ENCODE data around the gene C12orf50. TPM values are rescaled to one million over a fixed set of nuclear protein-coding genes. Genes with fewer than 3 reads are reported as not detected.
"Not testable (repeated sequence)": the region's sequence is repeated elsewhere in the genome, so short reads cannot be mapped to it uniquely, and the experiment has no call there.

The C12orf50 gene
- total RNA-seq, 2 donors from 2014 or later, result 0.29 TPM; not detected in 1

DNA sequence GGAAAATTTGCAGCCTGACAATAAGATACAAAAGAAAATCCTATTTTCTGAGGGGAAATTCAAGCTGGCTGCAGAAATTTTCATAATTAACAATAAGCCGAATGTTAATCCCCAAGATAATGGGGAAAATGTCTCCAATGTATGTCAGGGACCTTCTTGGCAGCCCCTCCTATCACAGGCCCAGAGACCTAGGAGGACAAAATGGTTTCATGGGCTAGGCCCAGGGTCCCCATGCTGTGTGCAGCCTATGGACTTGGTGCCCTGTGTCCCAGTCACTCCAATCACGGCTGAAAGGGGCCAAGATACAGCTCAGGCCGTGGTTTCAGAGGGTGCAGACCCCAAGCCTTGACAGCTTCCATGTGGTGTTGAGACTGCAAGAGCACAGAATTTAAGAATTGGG lies 11.2 kb downstream of the C12orf50 start:
- no peak overlapping the region for H3K4me3 Mint-ChIP-seq
- H3K27me3 Mint-ChIP-seq, result peaks cover 25% of the 10 kb centered on the region
- H3K9me3 Mint-ChIP-seq, result peaks cover 7% of the 10 kb centered on the region
- H3K36me3 Mint-ChIP-seq (ENCODE audit: low read depth), result no peaks in the 10 kb centered on the region
- no peak overlapping the region for H3K27ac Mint-ChIP-seq
- no peaks in the 10 kb centered on the region for H3K4me1 Mint-ChIP-seq
- no peak for ATAC-seq (replicated peaks)

DNA sequence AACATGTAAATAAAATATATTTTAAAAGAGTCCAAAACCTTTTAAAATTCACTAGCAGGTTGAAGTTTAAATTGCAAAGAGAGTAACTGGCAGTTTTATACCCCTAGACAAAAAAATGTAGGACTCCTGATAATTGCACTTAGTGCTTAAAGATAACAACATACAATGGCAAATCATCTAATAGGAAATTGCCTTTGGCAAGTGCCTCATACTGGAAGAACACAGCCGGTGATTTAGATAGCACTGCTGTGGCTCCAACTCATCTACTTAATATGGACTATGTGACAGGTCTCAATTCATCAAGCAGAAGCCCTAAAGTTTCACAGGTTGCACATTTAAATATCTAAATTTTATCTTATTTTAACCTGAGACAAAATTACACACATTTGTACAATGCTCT lies 13.4 kb downstream of the C12orf50 start:
- Mint-ChIP-seq H3K4me1 (no peaks in the 10 kb centered on the region), H3K27me3 (peaks cover 24% of the 10 kb centered on the region), H3K36me3 (ENCODE audit: low read depth) (no peaks in the 10 kb centered on the region), H3K4me3 (no peak overlapping the region), H3K27ac (no peak overlapping the region), H3K9me3 (peaks cover 7% of the 10 kb centered on the region)
- no peak for ATAC-seq (replicated peaks)

GRCh38 chr12:88011755-88012154 lies 17.4 kb downstream of the C12orf50 start:
- H3K36me3 Mint-ChIP-seq (ENCODE audit: low read depth), result no peaks in the 10 kb centered on the region
- no peak overlapping the region for H3K27ac Mint-ChIP-seq
- H3K4me1 Mint-ChIP-seq, result no peaks in the 10 kb centered on the region
- ATAC-seq (replicated peaks), result no peak
- H3K9me3 Mint-ChIP-seq, result no peaks in the 10 kb centered on the region
- H3K4me3 Mint-ChIP-seq, result no peak overlapping the region
- peaks cover 14% of the 10 kb centered on the region for H3K27me3 Mint-ChIP-seq

DNA sequence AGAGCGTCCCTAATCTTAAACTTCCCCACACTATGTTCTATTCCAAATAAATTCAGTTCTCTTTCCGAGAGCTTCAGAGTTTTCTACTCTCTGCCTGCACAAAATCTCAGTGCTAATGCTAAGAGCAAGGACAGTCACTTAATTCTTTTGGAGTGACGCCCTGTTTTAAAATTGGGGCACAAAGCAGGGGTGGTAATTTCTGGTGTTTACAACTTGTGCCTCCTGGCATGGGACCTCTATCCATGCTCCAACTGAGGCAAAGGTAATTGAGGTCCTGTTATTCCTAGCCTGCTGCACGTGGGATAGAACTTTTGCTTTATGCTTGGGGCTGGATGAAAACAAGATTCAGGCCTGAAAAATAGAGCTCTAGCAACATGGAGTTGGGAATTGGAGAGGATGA lies 22.9 kb downstream of the C12orf50 start:
- H3K9me3 Mint-ChIP-seq, result no peaks in the 10 kb centered on the region
- H3K4me1 Mint-ChIP-seq, result no peaks in the 10 kb centered on the region
- H3K27ac Mint-ChIP-seq, result no peak overlapping the region
- H3K27me3 Mint-ChIP-seq, result peaks cover 4% of the 10 kb centered on the region
- H3K36me3 Mint-ChIP-seq (ENCODE audit: low read depth), result no peaks in the 10 kb centered on the region
- no peak for ATAC-seq (replicated peaks)
- H3K4me3 Mint-ChIP-seq, result no peak overlapping the region

DNA sequence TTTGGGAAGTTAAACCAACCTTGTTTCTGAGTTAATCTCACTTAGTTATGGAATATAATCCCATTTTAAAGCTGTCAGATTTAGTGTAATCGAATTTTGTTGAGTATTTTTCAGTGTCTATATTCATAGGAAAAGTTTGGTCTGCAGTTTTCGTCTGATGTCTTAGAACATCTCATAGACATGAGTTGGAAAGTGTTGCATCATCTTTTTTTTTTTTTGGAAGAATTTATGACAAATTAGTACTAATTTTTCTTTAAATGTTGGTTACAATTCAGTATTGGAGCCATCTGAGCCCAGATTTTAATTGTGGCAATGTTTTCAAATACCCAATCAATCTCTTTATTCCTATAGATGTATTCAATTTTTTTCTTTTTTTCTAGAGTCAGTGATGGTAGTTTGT lies 27.9 kb downstream of the C12orf50 start:
- no peaks in the 10 kb centered on the region for H3K9me3 Mint-ChIP-seq
- no peak for ATAC-seq (replicated peaks)
- no peaks in the 10 kb centered on the region for H3K4me1 Mint-ChIP-seq
- no peaks in the 10 kb centered on the region for H3K36me3 Mint-ChIP-seq (ENCODE audit: low read depth)
- H3K27ac Mint-ChIP-seq, result no peak overlapping the region
- no peak overlapping the region for H3K4me3 Mint-ChIP-seq
- peaks cover 13% of the 10 kb centered on the region for H3K27me3 Mint-ChIP-seq

- no peak overlapping the region for H3K4me3 Mint-ChIP-seq
- no peak overlapping the region for H3K27ac Mint-ChIP-seq
- no peaks in the 10 kb centered on the region for H3K4me1 Mint-ChIP-seq
- peaks cover 9% of the 10 kb centered on the region for H3K27me3 Mint-ChIP-seq
- no peaks in the 10 kb centered on the region for H3K9me3 Mint-ChIP-seq
- no peaks in the 10 kb centered on the region for H3K36me3 Mint-ChIP-seq (ENCODE audit: low read depth)
- ATAC-seq (replicated peaks), result peak; percentile 65
Observed at GRCh38 chr12:87995581-87996178, 33.5 kb downstream of the C12orf50 start.

DNA sequence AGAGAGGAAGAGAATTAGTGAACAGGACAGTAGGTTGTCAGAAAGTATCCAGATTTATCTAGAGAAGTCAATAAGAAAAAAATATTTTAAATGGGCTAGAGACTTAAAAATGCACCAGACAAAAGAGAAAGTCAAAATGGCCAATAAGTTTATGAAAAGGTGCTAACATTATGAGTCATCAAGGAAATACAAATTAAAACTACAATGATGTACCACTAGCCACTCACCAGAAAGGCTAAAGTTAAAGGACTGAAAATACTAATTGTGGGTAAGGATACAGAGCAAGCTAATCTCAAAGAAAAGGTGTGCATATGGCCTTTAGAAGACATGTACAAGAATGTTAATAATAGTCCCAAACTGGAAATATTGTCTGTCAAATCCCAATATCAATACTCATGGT lies 37.7 kb downstream of the C12orf50 start:
- no peaks in the 10 kb centered on the region for H3K4me1 Mint-ChIP-seq
- ATAC-seq (replicated peaks), result no peak
- no peaks in the 10 kb centered on the region for H3K36me3 Mint-ChIP-seq (ENCODE audit: low read depth)
- peaks cover 3% of the 10 kb centered on the region for H3K27me3 Mint-ChIP-seq
- H3K4me3 Mint-ChIP-seq, result no peak overlapping the region
- no peaks in the 10 kb centered on the region for H3K9me3 Mint-ChIP-seq
- no peak overlapping the region for H3K27ac Mint-ChIP-seq

GRCh38 chr12:87988534-87988933 lies 40.7 kb downstream of the C12orf50 start:
- ATAC-seq (replicated peaks), result no peak
- no peak overlapping the region for H3K4me3 Mint-ChIP-seq
- H3K27me3 Mint-ChIP-seq, result peaks cover 3% of the 10 kb centered on the region
- no peak overlapping the region for H3K27ac Mint-ChIP-seq
- H3K4me1 Mint-ChIP-seq, result no peaks in the 10 kb centered on the region
- H3K9me3 Mint-ChIP-seq, result no peaks in the 10 kb centered on the region
- H3K36me3 Mint-ChIP-seq (ENCODE audit: low read depth), result no peaks in the 10 kb centered on the region

DNA sequence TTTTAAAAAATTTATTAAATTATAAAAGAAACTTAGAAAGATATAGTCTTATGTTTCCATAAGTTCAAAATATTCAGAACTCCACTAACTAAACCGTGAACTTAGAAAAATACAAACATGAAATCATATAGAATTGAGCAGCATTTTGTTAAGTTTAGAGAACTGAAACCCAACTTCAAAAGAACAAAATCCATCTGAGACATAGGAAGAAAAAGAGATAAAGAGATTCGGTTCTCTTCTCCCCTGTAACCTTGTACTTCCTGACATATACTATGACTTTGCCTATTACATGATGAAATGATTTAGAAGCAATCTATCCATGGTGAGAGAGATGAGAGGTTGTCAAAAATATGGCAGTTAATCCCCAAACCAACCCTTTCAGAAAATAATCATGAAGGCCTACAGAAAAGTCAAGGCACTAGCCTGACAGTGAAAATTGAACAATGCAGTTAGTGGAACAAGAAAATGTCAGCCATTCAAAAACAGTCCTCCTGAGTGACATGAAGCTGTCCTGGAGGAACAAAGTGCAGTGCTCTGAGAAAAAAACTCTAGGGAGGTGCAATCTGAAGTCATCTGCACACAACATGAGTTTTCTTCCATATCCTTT lies 44.0 kb downstream of the C12orf50 start:
- Mint-ChIP-seq H3K36me3 (ENCODE audit: low read depth) (no peaks in the 10 kb centered on the region), H3K27ac (no peak overlapping the region), H3K4me1 (no peaks in the 10 kb centered on the region), H3K9me3 (no peaks in the 10 kb centered on the region), H3K27me3 (peaks cover 7% of the 10 kb centered on the region), H3K4me3 (no peak overlapping the region)
- ATAC-seq (replicated peaks), result no peak

DNA sequence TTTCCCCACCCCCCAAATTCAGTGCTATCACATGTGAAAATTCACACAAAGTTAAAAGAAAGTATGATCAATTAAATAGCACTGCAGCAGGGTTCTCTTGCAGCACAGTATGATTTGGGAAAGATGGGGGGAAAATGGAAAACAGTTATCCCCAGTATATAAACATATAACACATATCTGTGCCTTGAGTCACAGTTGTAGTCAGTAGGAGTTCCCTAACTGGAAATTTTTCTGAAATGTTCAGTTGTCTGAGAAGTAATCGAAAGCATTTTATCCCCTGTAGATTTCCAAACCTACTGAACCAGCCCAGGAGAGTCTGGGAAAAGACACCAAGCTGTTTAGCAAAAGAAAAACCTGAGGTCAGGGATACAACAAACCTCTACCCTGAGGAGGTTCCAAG lies 47.0 kb downstream of the C12orf50 start:
- Mint-ChIP-seq H3K27ac (no peak overlapping the region), H3K9me3 (no peaks in the 10 kb centered on the region), H3K27me3 (peaks cover 4% of the 10 kb centered on the region), H3K4me1 (no peaks in the 10 kb centered on the region), H3K36me3 (ENCODE audit: low read depth) (no peaks in the 10 kb centered on the region), H3K4me3 (no peak overlapping the region)
- ATAC-seq (replicated peaks), result no peak

- H3K4me1 Mint-ChIP-seq, result no peaks in the 10 kb centered on the region
- no peaks in the 10 kb centered on the region for H3K9me3 Mint-ChIP-seq
- H3K36me3 Mint-ChIP-seq (ENCODE audit: low read depth), result no peaks in the 10 kb centered on the region
- peaks cover 4% of the 10 kb centered on the region for H3K27me3 Mint-ChIP-seq
- no peak for ATAC-seq (replicated peaks)
- H3K4me3 Mint-ChIP-seq, result no peak overlapping the region
- H3K27ac Mint-ChIP-seq, result no peak overlapping the region
Observed at GRCh38 chr12:87981495-87981894, 47.7 kb downstream of the C12orf50 start.

GRCh38 chr12:87975879-87976278 lies 53.3 kb downstream of the C12orf50 start:
- ATAC-seq (replicated peaks), result no peak
- H3K27me3 Mint-ChIP-seq, result peaks cover 4% of the 10 kb centered on the region
- H3K4me1 Mint-ChIP-seq, result no peaks in the 10 kb centered on the region
- H3K4me3 Mint-ChIP-seq, result no peak overlapping the region
- no peaks in the 10 kb centered on the region for H3K9me3 Mint-ChIP-seq
- H3K27ac Mint-ChIP-seq, result no peak overlapping the region
- no peaks in the 10 kb centered on the region for H3K36me3 Mint-ChIP-seq (ENCODE audit: low read depth)

DNA sequence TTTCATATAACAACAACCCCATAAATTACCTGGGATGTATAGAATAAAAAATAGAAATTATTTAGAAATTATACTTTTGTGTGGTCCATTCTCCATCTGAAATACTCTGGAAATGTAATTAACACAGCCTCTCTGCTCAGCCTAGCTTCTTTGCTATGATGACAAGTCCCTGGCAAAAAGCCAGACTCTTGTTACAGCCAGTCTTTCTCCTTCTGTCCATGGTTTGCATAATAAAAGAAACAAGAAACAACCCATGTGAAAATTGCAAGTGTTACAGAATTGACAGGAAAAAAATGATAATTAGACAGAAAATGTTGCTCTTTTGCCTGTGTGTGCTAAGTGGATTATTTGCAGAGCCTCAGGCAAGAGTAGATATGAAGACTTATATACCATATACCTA lies 61.3 kb downstream of the C12orf50 start:
- Mint-ChIP-seq H3K9me3 (no peaks in the 10 kb centered on the region), H3K27ac (no peak overlapping the region), H3K27me3 (no peaks in the 10 kb centered on the region), H3K4me3 (no peak overlapping the region), H3K36me3 (ENCODE audit: low read depth) (no peaks in the 10 kb centered on the region), H3K4me1 (no peaks in the 10 kb centered on the region)
- ATAC-seq (replicated peaks), result no peak

DNA sequence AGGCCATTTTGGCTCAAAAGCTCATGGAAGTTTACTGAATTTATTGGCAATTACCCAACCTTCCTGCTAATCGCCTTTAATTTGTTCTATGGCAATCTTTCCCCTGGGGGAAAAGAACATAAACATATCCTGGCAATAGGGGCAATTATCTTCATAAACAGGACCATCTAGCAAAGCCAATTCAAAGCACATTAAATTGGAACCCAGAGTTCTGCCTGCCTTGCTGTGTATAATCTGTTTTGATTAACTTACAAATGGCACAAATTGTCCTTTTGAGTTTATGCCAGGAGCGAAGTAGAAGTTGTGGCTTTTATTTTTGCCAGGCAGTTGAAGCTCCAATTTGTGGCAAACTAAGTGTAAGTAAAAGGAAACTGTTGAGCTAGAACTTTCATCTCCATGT lies 68.6 kb downstream of the C12orf50 start:
- H3K4me3 Mint-ChIP-seq, result no peak overlapping the region
- no peaks in the 10 kb centered on the region for H3K9me3 Mint-ChIP-seq
- no peaks in the 10 kb centered on the region for H3K27me3 Mint-ChIP-seq
- H3K36me3 Mint-ChIP-seq (ENCODE audit: low read depth), result no peaks in the 10 kb centered on the region
- no peak overlapping the region for H3K27ac Mint-ChIP-seq
- H3K4me1 Mint-ChIP-seq, result no peaks in the 10 kb centered on the region
- ATAC-seq (replicated peaks), result no peak

GRCh38 chr12:87954028-87954427 lies 75.2 kb downstream of the C12orf50 start:
- H3K4me1 Mint-ChIP-seq; H3K27me3 Mint-ChIP-seq; ATAC-seq (replicated peaks); H3K27ac Mint-ChIP-seq; H3K36me3 Mint-ChIP-seq (ENCODE audit: low read depth); H3K9me3 Mint-ChIP-seq; H3K4me3 Mint-ChIP-seq: not testable (repeated sequence)
